DMS153 treated with DMSO at 0.1 percent for 48 hours (cell line): ENCODE data around the gene CCDC78.
A peak's percentile ranks its signal among the peaks of the same experiment; 100 is the strongest.

Experiments
- DNase-seq: peaks from one replicate; lab custom pipeline; 2025; ENCODE audit not compliant: unreplicated experiment; lab: John Stamatoyannopoulos, UW

CCDC78 gene

DNA sequence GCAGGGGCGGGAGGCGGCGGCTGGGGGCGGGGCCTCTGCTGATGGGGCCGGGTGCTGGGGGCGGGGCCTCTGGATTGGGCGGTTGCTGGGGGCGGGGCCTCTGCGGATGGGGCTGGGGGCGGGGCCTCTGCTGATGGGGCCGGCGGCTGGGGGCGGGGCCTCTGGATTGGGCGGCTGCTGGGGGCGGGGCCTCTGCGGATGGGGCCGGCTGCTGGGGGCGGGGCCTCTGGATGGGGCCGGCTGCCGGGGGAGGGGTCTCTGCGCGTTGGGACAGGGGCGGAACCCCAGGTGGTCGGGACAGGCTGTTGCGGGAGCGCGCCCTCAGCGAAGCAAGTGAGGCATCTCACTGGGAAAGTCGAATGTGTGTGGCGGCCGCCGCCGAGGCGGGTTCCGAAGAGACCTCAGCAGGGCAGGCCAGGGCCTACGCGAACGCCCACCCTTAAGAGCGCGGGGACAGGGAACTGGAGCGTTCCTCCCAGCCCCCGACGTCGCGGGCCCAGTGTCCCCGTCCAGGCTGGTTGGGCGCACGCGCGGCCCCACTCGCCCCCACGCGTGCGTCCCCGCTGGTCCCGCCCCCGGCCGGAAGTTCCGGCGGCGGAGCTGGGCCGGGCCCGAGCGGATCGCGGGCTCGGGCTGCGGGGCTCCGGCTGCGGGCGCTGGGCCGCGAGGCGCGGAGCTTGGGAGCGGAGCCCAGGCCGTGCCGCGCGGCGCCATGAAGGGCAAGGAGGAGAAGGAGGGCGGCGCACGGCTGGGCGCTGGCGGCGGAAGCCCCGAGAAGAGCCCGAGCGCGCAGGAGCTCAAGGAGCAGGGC, 46.2 kb downstream of the CCDC78 start, which contains the start of gene STUB1:
Gene STUB1, plus strand, starts transcription at position 597 of the 811 bp plus-strand sequence. Its CDS starts 116 bp downstream, at position 713.
- DNase-seq: peak; percentile 67

DNA sequence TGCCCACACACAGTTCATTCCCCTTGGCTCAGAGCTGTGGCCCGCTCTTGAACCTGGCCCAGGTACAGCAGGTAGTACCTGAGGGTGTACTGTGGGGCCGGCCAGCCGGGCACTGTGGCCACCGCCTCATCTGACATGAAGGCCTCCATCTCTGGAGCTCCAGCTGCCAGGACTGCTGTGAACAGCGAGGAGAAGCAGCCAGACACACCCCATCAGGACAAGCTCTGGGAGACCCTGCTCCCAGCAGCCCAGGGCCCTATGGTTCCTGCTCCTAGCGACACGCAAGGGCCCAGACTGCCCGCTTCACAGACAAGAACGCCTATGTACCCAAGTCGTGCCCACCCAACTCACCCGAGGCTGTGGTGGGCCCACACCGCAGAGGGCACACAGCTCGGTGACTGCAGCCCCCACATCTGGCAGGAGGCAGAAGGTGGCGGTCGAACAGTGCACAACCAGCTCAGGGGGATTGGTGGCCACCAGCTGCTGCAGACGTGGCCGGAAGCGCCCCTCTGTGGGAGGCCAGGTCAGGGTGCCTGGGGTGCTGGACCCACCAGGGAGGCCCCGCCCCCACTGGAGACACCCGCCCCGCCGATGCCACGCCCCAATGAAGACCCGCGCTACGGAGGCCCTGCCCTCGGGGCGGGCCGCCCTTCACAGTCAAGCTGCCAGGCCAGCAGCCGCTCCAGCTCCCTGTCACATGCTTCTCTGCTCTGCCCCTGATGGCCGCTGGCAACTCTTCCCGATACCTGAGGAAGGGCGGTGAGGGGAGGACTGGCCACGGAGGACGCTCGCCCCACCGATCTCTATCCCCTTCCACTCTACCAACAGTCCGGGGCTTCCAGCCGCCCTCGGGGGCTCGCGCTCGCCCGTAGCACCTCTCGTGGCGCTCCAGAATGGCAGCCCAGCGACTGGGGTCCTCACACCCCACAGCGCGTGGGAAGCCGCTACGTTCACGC, 47.1 kb downstream of the CCDC78 start:
- peak; percentile 55 for DNase-seq

DNA sequence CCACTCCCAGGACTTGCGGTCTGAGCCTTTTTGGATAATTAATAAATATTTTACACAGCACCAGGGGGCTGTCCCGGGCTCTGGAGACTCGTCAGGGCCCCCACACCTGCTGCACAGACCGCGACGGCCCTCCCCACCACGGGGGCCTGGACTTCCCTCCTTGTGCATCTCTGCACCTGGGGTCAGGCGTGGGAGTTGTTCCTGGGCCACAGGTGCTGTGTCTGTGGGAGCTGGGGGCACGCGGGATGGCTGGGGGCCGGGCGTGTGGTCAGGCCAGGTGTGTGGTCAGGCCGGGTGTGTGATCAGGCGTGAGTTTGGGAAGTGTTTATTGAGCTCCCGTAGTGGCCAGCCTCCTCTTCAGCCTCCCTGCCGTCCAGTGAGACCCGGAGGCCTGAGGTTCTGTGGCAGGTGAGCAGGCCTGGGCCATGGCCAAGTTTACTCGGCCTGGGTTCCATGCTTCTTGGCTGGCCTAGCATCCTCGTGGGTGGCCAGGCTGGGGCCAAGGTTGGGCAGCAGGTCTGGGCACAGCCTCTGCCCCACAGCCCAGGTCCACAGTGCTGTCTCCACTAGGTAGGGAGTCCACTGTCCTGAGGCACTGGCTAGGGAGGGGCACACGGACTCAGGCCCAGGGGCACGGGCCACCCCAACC, 47.9 kb downstream of the CCDC78 start:
- no peak for DNase-seq

DNA sequence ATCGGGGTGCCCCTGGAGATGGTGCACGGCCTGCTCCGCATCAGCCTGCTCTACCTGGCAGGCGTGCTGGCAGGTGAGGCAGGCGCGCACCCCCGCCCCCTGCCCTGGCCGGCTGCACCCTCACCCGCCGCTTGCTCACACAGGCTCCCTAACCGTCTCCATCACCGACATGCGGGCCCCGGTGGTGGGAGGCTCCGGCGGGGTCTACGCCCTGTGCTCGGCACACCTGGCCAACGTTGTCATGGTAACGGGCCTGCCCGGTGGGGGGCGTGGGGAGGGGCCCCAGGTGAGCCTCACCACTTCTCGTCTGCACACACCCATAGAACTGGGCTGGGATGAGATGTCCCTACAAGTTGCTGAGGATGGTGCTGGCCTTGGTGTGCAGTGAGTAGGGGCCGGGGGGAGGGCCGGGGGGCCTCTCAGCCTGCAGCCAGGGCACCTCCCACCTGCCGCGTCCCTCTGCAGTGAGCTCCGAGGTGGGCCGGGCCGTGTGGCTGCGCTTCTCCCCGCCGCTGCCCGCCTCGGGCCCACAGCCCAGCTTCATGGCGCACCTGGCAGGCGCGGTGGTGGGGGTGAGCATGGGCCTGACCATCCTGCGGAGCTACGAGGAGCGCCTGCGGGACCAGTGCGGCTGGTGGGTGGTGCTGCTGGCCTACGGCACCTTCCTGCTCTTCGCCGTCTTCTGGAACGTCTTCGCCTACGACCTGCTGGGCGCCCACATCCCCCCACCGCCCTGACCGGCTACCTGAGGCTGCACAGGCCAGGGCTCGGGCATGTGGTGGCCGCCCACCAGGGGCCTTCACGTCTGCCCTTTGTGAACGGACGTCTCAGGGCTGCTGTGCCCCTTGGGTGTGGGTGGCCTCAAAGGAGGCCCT, 48.7 kb downstream of the CCDC78 start:
- DNase-seq: no peak

DNA sequence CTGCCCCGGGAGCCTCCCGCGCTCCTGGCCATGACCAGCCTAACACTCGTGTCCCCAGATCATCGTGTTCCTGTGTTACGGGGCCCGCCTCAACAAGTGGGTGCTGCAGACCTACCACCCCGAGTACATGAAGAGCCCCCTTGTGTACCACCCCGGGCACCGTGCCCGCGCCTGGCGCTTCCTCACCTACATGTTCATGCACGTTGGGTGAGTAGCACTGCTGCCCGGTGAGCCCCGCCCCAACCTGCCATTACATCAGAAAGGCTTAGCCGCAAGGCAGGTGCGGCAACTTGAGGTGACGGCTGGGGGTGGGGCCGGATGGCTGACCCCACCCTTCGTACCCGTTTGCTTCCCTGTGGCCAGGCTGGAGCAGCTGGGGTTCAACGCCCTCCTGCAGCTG, 49.3 kb downstream of the CCDC78 start:
- DNase-seq: peak; percentile 77

DNA sequence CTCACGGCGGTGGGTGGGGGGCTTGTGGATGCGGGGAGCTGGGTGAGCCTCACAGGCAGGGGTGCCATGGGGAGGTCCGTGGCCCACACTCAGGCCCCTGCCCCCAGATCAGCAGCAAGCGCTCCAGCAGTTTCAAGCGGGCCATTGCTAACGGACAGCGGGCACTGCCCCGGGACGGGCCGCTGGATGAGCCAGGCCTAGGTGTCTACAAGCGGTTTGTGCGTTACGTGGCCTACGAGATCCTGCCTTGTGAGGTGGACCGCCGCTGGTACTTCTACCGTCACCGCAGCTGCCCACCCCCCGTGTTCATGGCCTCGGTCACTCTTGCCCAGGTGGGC, 49.7 kb downstream of the CCDC78 start:
- no peak for DNase-seq

DNA sequence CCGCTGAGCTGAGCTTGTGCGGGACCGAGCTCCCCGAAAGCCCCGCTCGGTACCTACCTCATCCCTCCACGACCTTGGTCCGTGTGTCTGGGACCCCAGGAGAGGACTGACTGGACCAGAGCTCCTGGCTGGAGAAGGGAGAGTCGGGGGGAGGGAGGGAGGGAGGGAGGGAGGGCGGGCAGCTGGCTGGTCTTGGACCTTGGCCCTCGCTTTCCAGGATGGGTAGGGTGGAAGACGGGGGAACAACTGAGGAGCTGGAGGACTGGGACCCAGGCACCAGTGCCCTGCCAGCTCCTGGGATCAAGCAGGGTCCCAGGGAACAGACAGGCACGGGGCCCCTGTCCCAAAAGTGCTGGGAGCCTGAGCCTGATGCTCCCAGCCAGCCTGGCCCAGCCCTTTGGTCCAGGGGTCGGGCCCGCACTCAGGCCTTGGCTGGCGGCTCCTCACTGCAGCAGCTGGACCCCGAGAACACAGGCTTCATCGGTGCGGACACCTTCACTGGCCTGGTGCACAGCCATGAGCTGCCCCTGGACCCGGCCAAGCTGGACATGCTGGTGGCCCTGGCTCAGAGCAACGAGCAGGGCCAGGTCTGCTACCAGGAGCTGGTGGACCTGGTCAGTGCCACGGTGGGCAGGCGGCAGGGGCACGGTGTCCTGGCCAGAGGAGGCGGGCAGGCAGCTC, 50.2 kb downstream of the CCDC78 start:
- DNase-seq: no peak

DNA sequence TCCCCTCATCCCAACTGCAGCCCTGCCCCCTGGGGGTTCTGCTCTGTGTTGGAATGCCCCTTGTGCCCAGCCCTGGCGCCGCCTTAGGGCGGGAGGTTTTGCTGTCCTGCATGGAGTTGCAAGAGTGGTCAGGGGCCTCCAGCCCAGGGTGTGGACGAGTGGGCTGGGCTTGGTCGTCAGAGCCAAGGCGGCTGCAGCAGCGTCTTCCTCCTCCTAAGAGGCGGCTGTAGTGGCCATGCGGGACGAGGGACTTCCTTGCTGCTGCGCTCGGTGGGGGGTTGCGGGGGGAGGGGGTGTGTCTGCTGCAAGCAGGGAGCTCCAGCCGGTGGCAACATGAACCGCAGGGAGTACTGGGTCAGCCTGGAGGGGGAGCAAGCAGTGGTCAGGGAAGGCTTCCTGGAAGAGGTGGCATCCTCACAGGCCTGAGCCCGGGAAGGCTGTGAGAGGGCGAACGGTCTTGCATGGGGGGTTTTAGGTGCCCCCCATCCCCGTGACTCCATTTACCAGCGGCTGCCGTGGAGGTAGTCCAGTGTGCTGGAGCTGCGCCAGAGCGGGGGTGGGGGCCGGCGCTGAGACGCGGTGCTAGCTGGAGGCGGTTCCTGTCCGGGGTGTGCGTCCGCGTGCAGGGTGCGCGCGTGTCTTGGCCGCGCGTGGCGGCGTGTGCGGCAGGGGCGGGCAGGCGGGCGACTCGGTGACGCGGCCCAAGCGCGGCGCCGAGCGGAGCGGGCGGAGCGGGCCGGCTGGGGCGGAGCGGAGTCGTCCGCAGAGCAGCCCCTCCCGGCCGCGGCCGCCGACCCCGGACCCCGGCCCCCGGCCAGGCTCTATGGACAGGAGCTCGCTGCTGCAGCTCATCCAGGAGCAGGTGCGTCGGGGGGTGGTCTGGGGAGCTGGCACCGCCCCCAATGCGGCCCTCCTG, 51.0 kb downstream of the CCDC78 start, which contains the start of gene RHBDL1:
Gene RHBDL1, plus strand, starts transcription at position 704 of the 916 bp plus-strand sequence. Its CDS starts 120 bp downstream, at position 824.
- DNase-seq: no peak

DNA sequence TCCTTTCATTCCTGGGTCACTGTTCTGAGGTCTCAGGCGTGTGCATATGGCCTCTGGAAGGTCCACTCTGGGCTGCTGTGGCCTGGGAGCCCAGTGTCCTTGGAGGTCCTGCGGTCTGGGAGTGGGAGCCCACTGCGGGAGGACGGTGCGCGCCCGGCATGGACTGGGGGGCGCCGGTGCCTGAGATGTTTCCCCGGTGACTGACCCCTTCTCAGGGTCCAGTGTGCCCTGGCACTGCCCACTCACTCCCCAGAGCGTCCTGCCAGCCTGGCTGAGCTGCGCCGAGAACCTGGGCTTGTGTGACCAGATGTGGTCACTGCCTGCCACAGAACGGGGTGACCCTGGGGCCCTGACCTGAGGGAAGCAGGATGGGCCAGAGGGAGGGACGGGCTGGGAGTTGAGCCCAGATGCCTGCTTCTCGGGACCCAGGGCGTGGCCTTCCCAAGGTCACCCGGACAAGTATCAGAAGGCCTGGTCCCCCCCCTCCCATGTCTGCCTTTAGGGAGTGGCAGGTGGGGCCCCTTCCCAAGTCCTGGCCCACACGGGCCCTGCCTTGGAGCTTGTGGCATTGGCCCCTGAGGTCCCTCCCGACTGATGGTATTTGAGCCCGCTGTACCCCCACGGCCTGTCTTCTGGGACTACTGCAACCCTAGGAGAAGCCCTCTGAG, 51.9 kb downstream of the CCDC78 start:
- DNase-seq: no peak

DNA sequence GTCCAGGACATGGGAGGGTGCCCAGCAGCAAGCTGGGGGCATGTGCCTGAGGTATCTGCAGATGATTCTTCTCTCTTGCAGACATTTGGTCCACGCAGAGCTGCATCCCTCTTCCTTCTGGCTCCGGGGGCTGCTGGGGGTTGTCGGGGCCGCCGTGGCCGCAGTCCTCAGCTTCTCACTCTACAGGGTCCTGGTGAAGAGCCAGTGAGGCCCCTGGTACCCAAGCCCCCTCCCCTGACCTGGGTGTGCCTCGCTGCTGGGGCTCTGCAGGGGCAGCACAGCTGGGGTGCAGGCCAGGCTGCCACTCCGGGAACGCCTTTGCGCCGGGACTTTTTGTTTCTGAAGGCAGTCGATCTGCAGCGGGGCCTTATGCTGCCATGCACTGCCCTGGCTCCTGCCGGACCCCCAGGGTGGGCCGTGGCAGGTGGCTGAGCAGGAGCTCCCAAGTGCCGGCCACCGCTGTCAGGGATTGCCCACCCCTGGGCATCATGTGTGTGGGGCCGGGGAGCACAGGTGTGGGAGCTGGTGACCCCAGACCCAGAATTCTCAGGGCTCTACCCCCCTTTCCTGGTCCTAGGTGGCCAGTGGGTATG, 52.7 kb downstream of the CCDC78 start:
- DNase-seq: no peak

DNA sequence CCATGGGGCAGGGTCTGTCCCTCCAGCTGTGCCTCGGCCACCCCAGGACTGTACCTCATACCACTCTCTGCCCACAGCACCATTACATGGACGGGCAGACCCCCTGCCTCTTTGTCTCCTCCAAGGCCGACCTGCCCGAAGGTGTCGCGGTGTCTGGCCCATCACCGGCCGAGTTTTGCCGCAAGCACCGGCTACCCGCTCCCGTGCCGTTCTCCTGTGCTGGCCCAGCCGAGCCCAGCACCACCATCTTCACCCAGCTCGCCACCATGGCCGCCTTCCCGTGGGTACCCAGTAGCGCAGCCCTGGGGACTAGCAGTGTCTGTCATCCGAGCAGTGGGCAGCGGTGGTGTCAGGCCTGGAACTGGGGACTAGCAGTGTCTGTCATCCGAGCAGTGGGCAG, 53.4 kb downstream of the CCDC78 start:
- no peak for DNase-seq
